ENCODE results near the gene NLRP6.

GRCh38 chr11:324156-324555, 45.9 kb downstream of the NLRP6 start:
- no peak for TF ChIP-seq CTCF (IDR thresholded peaks at IDR 0.05)
- TF ChIP-seq EZH2 (IDR thresholded peaks at IDR 0.05; ENCODE audit: borderline replicate concordance, insufficient read depth, low read depth, low read length, poor library complexity, severe bottlenecking): no peak

All from B cell (primary cell).